IMR-90 (cell line): ENCODE data around the gene HRH2.

Source experiments
- BHLHE40 ChIP-seq: fragments of 150-350 bp; IDR thresholded peaks from 2 replicates; pipeline ENCODE4 v1.6.1; 2016; ENCODE audit warnings: mild to moderate bottlenecking, low read depth, low read length
- CEBPB ChIP-seq: IDR thresholded peaks from 2 replicates; pipeline ENCODE4 v1.6.1; 2012; ENCODE audit warnings: low read depth, low read length, improper control_type of control experiment
- CHD1 ChIP-seq: IDR thresholded peaks from 2 replicates; pipeline ENCODE4 v1.6.1; 2012; ENCODE audit warnings: low read depth, low read length, improper control_type of control experiment
- ELK1 ChIP-seq: fragments of 150-350 bp; IDR thresholded peaks from 2 replicates; pipeline ENCODE4 v1.6.1; 2016; ENCODE audit warnings: low read depth, mild to moderate bottlenecking, low read length, moderate library complexity, borderline replicate concordance
- NFE2L2 ChIP-seq: fragments of 150-350 bp; IDR thresholded peaks from 2 replicates; pipeline ENCODE4 v1.6.1; 2016; ENCODE audit warnings: low read depth, mild to moderate bottlenecking, low read length
- POLR2A ChIP-seq: IDR thresholded peaks from 2 replicates; pipeline ENCODE4 v1.6.1; 2012; ENCODE audit warnings: mild to moderate bottlenecking, low read depth, low read length
- RAD21 ChIP-seq: IDR thresholded peaks from 2 replicates; pipeline ENCODE4 v1.6.1; 2012; ENCODE audit warnings: low read length, improper control_type of control experiment
- RCOR1 ChIP-seq: IDR thresholded peaks from 2 replicates; pipeline ENCODE4 v1.6.1; 2012; ENCODE audit warnings: mild to moderate bottlenecking, low read length, improper control_type of control experiment; ENCODE audit not compliant: insufficient replicate concordance
- TF ChIP-seq, protein P1 (sequence below): conservative IDR thresholded peaks from 2 replicates; pipeline ENCODE4 v1.5.1; 2012; ENCODE audit warnings: mild to moderate bottlenecking, low read depth, low read length, improper control_type of control experiment
- TF ChIP-seq, protein P2 (sequence below): fragments of 150-350 bp; IDR thresholded peaks from 2 replicates; pipeline ENCODE4 v1.6.1; 2017; ENCODE audit warnings: mild to moderate bottlenecking, antibody characterized with exemption, low read length, low read depth

DNA sequence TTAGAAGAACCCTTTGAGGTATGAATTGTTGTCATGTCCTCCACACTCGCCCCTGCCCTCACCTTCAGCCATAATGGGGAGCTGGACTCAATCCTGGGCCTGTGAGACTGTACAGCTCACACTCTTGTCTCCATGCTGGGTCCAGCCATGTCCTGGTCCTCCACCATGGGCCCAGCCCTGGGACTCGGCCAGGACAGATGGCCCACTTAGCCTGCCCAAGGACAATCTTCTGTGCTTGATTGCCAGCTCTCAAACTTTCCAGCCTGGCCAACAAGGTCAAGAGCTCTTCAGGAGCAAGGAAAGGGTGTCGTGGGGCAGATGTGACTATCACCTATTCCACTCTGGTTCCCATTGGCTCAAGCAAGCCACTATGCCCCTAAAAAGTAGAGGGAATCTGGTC, 90.8 kb downstream of the HRH2 start:
- TF ChIP-seq, protein P1, sequence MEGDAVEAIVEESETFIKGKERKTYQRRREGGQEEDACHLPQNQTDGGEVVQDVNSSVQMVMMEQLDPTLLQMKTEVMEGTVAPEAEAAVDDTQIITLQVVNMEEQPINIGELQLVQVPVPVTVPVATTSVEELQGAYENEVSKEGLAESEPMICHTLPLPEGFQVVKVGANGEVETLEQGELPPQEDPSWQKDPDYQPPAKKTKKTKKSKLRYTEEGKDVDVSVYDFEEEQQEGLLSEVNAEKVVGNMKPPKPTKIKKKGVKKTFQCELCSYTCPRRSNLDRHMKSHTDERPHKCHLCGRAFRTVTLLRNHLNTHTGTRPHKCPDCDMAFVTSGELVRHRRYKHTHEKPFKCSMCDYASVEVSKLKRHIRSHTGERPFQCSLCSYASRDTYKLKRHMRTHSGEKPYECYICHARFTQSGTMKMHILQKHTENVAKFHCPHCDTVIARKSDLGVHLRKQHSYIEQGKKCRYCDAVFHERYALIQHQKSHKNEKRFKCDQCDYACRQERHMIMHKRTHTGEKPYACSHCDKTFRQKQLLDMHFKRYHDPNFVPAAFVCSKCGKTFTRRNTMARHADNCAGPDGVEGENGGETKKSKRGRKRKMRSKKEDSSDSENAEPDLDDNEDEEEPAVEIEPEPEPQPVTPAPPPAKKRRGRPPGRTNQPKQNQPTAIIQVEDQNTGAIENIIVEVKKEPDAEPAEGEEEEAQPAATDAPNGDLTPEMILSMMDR = no peak
- TF ChIP-seq NFE2L2 (no peak), CEBPB (no peak), POLR2A (no peak), RAD21 (no peak), RCOR1 (no peak), BHLHE40 (no peak), ELK1 (no peak), CHD1 (no peak)
- TF ChIP-seq, protein P2, sequence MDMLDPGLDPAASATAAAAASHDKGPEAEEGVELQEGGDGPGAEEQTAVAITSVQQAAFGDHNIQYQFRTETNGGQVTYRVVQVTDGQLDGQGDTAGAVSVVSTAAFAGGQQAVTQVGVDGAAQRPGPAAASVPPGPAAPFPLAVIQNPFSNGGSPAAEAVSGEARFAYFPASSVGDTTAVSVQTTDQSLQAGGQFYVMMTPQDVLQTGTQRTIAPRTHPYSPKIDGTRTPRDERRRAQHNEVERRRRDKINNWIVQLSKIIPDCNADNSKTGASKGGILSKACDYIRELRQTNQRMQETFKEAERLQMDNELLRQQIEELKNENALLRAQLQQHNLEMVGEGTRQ = no peak
